CD4-positive, alpha-beta T cell treated with Interferon alpha-2 for 1 hour (primary cell): ENCODE data around the gene ELL.

ENCODE experiments used
- DNase-seq, 2 donors: peaks; one replicate each; pipeline ENCODE4 v3.0.0-alpha.2; 2020 to 2022

ELL gene

GRCh38 chr19:18442941-18443340 is 78.9 kb downstream of the ELL start:
- DNase-seq: no peak

DNA sequence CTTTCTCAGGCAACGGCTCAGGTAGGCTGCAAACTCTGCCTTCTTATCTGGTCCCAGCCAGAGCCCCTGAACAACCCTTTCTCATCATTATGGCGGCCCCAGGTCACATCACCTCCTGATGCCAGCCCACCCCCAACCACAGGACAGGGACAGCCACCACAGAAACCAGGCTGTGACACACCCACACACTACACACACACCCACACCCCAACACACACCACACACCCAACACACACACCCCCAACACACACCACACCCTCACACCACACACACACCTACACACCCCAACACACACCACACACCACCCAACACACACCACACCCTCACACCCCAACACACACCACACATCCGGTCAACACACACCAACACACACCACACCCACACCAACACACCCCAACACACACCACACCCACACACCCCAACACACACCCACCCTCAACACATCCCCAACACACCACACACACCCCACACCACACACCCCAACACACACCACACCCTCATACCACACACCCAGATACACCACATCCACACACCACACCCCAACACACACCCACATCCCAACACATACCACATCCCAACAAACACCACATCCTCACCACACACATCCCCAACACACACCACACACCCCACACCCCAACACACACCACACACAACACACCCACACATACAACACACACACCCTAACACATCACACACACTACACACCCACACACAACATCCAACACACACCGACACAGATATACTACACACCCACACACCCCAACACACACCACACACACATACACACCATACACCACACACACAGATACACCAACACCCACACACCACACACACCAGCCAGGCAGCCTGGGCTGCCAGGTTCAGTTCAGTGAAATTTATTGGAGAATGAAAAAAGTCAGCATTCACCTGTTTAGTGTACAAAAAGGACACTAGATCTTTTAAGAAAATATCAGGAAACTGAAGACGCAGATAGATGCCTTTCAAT is 79.8 kb downstream of the ELL start:
- peak; percentile 55 to 73 for DNase-seq

DNA sequence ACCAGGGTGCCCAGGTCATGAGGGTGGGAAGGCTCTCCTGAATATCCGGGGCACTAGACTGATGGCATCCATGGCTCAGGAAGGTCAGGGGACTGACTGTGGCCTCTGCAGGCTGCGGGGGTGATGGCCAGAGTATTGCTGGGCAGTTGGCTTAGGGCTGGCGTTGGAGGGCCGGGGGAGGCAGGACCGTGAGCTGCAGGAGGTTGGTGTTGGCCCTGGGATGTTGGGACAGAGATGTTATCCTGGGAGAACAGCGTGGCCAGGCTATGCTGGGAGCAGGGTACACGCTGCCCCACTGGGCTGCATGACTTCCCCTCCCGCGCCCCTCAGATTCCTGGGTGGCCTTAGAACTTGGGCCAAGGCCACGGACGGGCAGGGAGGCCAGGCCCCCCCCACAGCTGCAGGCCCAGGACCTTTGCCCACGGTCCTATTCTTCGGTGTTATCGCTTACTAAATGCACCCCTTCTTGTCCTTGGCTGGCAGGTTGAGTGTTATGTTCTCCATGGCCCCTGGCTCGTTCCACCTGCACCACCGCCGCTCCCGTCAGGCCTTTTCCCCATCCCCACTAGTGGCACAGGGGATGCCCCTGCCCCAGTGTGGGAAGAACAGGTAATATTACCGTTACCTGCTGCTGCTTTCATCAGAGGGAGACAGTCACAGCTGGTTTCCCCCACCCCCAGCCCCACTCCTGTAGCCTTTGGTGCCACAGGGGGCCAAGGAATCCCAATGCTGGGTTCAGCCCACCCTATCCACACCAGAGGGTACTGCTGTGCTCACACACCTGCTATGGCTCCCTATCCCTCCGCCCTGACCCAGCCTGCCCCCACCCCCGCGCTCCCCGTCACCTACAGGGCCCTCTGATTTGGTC is 80.7 kb downstream of the ELL start:
- no peak for DNase-seq

DNA sequence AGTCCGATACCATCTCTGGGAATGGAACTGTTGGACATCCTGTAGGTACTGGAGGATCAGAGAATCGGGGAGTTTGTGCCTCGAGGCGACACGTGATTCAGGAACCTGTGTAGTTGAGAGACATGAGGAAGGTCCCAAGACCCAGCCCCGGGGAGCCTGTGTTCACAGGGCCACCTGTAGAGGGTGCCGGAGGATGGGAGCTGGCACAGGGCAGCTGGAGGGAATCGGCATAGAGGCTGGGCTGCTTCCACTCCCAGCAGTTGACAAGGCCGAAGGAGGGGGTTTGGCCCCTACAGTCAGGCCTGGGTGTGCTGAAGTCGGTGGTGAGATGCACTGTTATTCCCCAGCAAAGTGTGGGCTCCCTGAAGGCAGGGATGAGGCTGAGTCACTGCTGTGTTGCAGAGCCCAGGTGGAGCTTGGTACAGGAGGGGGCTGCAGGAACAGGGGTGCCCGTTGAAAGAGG is 81.4 kb downstream of the ELL start:
- DNase-seq: peak in 1 of 2 donors; percentile 49

DNA sequence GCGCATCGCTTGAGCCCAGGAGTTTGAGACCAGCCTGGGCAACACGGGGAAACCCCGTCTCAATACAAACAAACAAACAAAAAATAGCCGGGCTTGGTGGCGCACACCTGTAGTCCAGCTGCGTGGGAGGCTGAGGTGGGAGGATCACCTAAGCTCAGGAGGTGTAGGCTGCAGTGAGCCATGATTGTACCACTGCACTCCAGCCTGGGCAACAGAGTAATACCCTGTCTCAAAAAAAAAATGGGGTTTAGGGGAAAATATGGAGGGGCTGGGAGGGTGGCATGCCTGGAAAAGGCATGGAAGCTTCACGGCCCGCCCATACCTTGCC is 82.0 kb downstream of the ELL start:
- DNase-seq: no peak

DNA sequence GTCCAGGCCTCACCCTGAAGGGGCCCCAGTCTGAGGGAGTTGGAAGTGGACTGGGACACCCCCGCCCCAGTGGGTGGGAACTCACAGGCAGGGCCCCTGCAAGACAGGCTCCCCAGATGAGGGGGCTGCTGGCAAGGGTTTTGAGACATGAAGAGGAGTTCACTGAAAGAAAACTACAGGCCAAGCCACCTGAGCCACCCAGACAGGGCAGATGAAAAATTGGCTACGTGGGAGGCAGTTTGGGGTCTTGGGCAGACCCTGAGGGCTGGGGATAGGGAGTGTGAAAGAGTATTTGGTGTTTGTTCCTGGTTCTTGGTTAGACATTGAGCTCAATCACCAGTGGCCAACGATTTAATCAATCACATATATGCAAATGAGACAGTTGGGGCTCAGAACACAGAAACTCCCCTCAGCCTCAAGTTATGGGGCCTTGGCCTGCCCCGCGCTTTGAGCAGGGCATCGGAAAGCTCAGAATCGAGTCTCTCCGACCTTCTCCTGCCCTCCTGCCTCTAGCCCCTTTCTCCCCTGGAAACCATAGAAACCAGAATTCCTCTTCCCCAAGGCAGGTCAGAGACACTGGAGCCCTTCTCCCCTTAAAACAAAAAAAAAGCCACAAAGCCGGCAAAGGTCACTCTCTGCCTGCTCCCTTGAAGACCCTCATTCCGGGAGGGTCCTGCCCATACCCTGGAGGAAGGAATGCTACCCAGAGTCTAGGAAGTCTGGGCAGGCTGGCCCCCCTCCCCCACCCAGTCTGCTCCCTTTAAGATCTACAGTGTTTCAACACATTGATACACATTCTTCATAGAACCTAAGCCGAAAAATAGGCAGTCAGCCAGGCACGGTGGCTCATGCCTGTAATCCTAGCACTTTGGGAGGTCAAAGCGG is 82.6 kb downstream of the ELL start:
- no peak for DNase-seq

DNA sequence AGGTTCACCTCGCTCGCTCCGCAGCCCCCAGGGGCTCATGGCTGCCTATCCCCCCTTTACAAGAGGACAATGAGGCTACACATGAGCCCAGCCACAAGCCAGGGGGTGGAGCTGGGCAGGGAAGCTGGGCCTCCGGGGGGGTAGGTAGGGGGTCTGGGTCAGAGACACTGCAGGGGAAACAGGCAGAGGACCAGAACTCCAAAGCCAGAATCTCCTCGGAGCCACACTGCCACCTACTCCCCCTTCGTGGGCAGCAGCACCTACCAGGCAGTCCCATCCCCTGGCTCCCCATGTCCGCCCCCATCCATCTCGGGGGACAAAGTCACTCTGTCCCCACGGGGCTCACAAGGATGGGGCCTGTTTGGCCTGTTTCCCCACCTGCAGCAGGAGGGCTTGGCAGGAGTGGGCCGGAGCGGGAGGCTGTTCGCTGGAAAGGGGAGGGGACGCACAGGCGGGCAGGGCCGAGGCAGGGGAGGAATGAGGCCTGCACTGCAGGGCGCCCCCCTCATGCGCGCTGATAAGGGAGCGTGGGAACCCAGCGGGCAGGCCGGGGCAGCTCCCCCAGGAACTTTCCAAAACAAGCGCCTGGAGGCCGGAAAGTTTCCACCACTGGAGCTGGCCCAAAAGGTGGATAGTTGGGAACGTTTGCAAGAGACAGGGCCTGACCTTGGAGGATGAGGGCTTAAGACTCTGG is 83.4 kb downstream of the ELL start:
- DNase-seq: no peak

- DNase-seq: peak; percentile 46 to 71
Measured at GRCh38 chr19:18437491-18438330, 84.2 kb downstream of the ELL start, which contains the start of gene ISYNA1. TSS of gene ISYNA1 (minus strand) at chr19:18438133. CDS start at chr19:18437979, 154 bp downstream.

DNA sequence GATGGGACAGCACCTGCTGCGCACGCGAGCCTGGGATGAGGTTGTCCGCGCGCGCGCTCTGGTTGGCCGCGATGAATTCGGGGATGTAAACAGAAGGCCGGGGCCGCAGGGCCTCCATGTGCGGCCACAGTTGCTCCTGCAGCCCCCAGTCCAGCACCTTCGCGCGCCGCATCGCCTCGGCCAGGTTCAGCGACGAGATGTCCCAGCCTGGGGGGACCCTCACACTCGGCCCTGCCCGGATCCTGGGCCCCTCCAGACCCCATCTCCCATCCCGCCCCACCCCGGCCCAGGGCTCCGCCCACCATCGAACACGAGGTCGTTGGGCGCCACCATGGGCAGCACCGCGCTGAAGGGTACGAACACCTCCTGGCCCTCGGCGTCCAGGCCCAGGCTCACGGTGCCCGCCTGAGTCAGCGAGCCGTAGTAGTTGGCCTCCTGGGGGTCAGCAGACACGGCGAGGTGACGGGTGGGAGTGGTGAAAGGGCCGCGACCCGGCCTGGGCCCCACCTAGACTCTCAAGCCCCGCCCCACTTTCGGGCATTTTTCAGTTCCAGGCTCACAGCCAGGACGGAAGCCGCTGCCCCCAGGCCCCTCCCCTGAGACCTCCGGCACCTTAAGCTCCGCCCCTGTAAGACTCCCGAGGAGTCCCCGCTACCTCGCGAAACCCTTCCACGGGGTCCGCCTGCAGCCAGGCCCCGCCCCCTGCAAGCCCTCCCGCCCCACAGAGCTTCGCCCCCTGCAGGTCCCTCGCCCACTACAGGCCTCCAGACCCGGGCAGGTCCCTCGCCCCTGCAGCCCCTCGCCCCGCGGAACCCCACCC is 85.0 kb downstream of the ELL start:
- peak; percentile 85 to 89 for DNase-seq

DNA sequence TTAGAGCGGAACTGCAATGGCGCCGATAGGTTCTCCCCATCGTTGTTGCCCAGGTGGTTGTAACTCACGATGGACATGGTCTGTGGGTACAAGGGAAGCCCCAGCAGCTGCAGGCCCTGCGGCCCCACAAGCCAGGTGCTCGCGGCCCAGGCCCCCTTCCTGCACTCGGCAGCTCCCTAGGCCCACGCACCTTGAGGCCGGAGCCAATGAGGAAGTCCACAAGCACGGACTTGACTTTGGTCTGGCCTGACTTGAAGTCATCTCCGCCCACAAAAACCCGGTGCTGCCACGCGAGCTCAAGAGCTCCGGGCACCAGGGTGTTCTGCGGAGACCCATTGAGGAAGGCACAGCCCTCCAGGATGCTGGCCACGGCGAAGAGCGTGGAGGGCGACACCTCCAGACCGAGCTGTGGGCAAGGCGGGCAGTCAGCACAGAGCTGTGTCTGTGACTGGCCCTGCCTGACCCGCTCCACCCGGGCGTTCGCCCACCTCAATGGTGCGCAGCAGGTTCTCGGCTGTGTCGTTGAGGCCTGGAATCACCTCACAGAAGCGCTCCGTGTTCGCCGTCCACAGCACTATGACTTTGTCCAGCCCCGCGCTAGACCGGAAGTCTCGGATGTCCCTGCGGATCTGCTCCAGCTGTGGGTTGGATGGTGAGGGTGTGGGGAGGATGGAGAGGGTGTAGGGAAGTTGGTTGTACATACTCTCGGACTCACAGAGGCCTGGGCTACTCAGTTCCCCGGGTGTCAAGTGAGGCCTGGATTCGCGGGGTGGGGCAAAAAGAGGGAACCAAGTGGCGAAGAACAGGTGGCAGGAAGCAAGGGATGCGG is 85.8 kb downstream of the ELL start:
- no peak for DNase-seq

DNA sequence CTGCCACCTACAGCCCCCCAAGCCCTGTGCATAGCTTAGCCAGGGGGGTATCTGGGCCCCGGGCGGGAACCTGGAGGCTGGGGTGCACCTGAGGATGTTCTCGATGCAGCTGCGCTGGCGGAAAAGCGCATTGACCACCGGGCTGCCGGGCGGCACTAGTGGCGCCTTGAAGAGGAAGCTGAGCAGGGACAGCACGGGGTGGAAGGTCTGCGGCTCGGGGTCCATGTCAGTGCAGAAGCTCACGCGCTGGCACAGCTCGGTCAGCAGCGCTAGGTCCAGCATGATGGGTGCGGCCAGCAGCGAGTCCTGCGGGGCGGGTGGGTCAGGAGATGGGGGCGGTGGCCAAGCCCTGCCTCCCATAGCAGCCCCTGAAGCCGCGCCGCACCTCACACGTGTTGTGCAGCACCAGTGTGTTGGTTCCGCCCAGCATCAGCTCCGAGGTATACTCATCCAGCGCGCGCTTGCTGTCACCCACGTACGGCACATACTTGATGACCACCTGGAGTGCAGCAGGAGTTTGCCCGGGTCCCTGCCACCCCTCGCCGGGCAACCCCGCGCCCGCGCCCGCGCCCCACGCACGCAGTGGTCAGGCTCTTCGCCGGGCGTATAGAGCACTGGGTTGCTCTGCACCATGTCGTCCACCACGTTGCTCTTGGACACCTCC is 86.6 kb downstream of the ELL start:
- no peak for DNase-seq

DNA sequence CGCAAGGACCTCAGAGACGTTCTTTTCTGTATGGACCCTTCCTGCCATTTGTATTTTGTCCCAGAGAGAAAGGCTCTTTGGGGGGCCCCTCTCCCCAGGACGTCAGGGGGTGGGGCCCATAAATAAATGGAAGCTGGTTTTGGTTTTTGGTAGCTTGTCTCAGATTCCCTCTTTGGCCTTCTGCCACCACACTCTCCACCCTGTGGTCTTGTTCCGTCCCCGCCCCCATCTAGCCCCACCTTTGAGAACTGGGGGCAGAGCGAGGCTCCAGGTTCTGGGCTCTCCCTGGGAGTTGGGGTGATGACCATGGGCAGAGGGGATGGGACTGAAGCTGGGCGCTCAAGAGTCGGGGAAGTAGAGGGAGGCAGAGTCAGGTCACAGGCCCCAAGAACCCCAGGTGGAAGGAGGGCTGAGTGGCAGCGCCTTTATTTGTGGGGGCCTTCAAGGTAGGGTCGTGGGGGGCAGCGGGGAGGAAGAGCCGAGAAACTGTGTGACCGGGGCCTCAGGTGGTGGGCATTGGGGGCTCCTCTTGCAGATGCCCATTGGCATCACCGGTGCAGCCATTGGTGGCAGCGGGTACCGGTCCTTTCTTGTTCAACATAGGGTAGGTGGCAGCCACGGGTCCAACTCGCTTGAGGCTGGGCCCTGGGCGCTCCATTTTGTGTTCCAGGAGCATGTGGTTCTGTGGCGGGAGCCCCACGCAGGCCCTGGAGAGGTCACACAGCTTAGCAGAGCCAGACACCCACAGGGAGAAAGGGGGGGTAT is 87.3 kb downstream of the ELL start:
- DNase-seq: no peak

DNA sequence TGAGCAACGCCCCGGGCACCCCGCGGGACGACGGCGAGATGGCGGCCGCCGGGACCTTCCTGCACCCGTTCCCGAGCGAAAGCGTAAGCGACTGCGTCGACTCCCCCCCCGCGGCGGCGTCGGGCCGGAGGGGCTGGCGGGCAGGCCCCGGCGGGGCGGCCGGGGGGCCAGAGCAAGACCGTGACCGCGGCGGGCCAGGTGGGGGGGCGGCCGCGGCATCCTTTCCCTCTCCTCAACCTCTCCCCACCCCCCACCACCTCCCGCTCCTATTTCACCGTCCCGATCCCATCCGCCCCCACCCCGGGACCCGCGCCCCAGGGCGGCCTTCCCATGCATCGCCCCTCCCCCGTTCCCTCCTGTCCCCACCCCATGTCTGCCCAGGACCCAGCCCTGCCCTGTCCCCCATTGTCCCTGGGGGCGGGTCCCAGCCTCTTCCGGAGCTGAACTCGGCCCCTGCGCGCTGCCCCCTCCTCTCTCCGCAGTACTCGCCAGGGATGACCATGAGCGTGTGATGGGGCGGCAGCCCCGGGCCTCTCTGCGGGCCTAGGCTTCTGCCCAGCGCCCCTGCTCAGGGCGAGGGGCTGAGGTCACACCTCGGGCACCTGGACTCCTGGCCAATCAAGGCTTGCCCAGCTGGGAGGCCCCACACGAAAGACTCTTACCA is 88.0 kb downstream of the ELL start:
- no peak for DNase-seq

DNA sequence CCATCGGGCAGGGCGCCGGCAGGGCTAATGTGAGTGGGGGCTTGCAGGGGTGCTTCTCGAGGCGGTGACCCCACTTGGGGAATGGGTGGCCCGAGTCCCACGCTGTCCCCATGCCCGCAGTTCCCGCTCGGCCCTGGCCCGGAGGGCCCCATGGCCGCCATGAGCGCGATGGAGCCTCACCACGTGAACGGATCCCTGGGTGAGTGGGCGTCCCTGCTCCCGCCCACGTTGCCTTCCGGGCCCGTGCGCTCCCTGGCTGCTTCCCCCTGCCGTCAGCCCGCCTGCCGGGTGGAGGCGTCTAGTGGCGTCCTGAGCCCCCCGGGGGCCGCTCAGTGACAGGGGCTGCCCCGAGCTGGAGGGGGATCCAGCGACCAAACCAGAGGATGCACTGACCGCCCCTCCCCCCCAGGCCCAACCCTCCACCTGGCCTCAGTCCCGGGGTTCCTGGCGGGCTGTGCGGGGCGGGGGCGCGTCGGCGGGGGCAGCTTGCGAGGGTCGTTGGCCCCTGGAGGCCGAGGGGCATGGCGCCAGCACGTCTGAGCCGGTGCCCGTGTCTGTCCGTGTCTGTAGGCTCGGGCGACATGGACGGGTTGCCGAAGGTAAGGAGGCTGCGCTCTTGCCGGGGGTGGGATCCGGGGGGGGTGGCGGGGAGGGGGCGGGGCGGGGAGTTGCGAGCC is 88.7 kb downstream of the ELL start:
- peak in 1 of 2 donors; percentile 53 for DNase-seq

DNA sequence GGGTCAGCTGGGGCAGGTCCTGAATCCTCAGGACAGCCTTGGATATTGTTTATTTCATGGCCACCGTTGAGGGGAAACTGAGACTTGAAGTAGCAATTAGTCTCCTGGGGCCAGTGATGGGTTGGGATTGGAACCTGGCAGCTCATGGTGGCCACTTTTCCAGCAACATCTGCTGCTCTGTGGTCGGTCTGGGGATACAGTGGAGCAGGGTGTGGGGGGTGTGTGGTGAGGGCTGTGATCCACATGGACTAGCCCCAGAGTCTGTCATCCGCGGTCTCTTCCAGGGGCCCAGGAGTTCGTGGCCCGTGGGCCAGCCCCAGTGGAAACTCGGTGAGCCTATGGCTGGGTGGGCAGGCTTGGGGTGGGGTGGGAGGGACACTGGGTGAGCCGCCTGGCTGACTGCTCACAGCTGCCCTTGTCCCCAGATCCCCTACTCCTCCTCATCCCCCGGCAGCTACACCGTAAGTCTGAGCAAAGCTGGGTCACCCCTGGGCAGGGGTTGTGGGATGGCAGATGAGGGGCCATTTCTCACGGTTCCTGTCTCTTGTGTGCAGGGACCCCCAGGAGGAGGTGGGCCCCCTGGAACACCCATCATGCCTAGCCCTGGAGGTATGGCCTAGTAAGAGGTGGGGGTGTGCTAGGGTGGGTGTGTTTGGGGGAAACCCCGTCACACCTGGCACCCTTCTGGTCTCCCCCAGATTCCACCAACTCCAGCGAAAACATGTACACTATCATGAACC is 89.4 kb downstream of the ELL start:
- DNase-seq: no peak
